Activated CD4-positive, alpha-beta T cell treated with anti-CD3 and anti-CD28 coated beads, Interleukin-2, Interleukin-6, amounts not matched to agents 100 ng/mL and 50 ng/mL, durations not matched to agents 16 hours and 8 hours (primary cell): ENCODE data around the gene SPATA13.
"Not testable (repeated sequence)": the region's sequence is repeated elsewhere in the genome, so short reads cannot be mapped to it uniquely, and the experiment has no call there.

Source experiments
- DNase-seq: peaks from one replicate; pipeline ENCODE4 v3.0.0-alpha.2; 2020

The SPATA13 gene

GRCh38 chr13:24202215-24202614 lies 41.7 kb downstream of the SPATA13 start:
- DNase-seq: no peak

DNA sequence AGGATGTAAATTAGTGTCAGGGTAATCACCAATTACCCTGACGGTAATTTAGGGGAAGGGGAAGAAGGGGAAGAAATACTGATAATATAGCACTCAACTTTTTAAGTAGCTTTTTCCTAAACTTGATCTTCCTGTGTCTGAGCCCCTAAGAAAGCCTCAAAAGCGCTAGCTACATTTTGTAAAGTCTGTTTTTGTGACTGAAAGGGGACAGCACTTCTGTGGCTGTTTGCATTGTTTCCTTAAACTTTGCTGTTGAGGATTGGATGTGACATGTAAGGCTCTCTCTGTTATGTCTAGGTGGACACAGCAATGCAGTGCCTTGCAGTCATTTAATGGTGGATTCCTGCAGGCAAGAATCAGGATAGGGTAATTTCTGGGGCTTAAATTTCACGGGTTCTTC lies 42.8 kb downstream of the SPATA13 start:
- no peak for DNase-seq

DNA sequence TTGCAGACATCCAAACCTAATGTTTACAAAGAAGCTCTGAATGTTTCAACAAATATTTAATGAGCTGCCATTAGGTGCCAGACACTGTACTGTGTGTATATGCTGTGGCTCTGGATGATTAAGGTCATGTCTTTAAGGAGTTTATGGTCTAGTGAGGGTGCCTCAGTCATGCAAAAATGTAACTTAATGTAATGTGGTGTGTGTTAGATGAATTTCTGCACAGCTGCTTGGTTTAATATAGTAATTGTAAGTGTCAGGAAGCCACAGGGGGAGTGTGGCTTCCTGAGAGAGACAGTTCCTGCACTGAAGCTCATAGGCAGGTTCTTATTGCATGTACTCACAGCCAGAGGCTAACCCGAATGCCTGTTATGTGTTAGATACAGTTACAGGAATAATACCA lies 43.3 kb downstream of the SPATA13 start:
- peak; percentile 54 for DNase-seq

- DNase-seq: not testable (repeated sequence)
Measured at GRCh38 chr13:24205076-24205475, 44.6 kb downstream of the SPATA13 start.

DNA sequence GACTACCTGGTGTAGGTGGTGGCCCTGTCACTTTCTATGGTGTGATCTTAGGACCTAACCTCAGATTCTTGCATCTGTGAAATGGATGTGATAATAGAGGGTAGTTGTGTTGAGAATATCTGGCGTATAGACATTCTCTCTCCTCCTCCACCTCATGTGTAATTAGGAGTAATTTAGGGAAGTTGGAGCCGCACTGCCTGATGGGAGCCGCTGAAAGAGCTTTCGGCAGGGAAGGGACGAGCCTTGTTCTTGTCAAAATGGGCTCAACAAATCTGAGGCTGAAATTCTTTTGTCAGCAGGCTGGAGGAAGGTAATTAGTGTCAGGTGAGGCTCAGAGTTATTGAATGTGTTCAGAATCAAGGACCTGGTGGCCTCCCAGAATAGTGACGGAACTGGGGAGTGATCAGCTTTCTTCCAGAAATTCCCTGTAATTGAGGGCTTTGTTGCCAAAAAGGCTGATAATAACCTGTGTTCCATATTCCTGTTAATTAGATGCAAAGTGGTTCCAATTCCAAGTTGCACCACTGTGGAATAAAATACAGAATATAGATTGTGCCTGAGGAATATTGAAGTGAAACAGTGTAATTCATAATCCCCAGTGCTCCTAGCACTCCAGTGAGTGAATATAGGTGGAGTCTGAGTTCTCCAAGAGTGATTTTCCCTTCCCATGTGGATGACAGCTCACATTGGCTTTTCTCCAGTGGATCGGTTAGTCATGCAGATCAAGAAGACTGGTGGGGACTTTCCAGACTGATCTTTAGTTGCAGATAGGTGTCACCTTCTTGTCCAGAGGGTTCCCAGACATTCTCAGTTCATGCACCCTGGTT lies 47.5 kb downstream of the SPATA13 start:
- DNase-seq: no peak

DNA sequence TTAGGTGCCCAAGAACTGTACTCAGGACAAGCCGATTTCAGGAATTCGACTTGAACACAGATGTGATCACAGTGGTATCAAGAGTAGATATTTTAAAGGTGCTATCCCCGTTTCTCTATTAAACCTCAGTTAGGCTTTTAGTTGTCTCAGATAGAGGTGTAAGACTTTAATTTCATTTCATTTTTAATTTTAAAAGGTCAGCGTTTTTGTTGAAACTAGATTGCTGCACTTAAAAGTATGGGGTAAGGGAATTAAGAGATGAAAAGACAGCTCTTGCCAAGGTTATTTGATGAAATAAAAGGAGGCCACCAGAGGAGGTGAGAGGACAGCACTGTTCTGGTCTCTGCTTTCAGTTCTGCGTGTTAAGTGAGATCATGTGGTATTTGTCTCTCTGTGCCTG lies 48.6 kb downstream of the SPATA13 start:
- no peak for DNase-seq

DNA sequence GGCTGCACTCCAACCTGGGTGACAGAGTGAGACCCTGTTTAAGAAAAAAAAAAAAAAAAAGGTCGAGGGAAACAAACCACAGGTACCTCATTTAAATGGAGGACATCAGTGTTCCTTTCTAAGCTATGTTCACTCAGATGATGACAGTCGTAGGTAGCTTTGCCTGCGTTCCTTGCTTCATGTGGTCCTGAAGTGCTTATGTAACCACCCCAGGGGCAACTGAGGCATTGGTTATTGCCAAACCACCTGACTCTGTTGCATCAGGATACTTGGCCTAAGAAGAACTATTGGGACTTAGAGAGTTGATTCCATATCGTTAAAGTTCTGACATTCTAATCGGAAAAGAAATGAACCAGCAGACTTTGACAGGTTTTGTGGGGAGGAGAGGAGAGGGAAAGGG lies 51.7 kb downstream of the SPATA13 start:
- no peak for DNase-seq

DNA sequence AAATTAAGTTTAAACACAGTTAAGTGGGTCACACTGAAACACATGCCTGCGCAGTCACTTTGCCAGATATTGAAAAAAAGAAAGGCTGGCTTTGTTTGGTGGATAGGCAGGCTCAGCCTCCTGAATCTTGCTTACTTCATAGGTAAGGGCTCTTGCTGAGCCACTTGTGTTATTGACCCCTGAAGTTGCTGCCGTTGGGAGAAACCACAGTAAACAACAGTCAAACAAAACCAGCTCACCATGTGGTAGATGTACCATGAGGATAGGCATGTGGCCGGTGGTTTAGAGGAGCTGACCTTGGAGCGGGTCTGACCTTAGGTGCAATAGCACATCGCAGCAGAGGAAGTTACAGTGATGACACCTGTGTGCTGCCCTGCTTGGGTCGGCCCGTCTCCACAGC lies 52.2 kb downstream of the SPATA13 start:
- DNase-seq: no peak

GRCh38 chr13:24213932-24214331 lies 53.4 kb downstream of the SPATA13 start:
- no peak for DNase-seq

GRCh38 chr13:24214528-24214927 lies 54.0 kb downstream of the SPATA13 start:
- DNase-seq: no peak

GRCh38 chr13:24215126-24215525 lies 54.6 kb downstream of the SPATA13 start:
- DNase-seq: no peak

DNA sequence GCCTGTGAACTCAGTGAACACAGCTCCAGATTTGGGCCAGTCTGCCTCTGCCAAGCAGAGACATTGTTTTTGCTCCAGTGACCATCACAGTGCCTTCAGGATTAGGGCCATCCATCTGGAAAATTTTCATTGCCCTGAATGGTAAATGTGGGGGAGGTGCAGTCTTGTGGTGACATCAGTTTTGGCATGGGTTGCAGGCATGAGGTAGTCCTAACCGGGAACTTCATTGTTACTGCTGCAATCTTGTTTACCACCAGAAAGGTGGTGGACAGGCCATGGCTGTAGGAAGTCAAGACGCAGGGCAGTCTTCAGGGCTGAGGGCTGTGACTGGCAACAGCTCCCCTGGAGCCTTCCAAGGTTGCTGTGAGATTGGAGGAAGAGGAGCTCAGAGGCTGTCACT lies 55.2 kb downstream of the SPATA13 start:
- DNase-seq: no peak

- DNase-seq: no peak
Measured at GRCh38 chr13:24216176-24216575, 55.7 kb downstream of the SPATA13 start.

DNA sequence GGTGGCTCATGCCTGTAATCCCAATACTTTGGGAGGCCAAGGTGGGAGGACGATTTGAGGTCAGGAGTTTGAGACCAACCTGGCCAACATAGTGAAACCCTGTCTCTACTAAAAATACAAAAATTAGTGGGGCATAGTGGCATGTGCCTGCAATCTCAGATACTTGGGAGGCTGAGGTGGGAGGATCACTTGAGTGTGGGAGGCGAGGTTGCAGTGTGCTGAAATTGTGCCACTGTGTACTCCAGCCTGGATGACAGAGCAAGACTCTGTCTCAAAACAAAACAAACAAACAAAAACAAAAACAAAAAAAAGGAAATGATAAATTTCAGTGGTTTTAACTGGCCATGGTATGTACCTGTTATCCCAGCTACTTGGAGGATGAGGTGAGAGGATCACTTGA lies 56.3 kb downstream of the SPATA13 start:
- DNase-seq: not testable (repeated sequence)

- peak; percentile 15 for DNase-seq
Measured at GRCh38 chr13:24217601-24218281, 57.2 kb downstream of the SPATA13 start.

DNA sequence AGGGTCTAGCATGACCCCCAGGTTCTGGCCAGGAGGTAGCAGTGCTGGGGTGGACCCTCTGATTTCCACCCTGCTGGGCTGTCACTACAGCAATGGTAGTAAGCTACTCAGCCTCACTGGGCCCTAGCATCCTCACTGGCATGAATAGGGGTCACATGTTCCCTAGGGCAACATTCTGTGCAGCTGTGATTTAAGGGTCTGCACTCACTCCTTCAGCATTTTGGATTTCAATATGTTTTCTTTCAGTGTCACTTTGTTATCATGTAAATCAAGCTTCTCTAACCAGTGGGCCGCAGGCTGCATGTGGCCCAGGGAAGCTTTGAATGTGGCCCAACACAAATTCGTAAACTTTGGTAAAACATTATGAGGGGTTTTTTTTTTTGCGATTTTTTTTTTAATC lies 57.8 kb downstream of the SPATA13 start:
- no peak for DNase-seq

GRCh38 chr13:24218977-24219376 lies 58.5 kb downstream of the SPATA13 start:
- DNase-seq: no peak

- peak; percentile 88 for DNase-seq
Measured at GRCh38 chr13:24220086-24220703, 59.7 kb downstream of the SPATA13 start.

GRCh38 chr13:24221007-24221406 lies 60.5 kb downstream of the SPATA13 start:
- no peak for DNase-seq

GRCh38 chr13:24222756-24223155 lies 62.2 kb downstream of the SPATA13 start:
- no peak for DNase-seq

- DNase-seq: no peak
Measured at GRCh38 chr13:24223341-24224231, 63.1 kb downstream of the SPATA13 start.

DNA sequence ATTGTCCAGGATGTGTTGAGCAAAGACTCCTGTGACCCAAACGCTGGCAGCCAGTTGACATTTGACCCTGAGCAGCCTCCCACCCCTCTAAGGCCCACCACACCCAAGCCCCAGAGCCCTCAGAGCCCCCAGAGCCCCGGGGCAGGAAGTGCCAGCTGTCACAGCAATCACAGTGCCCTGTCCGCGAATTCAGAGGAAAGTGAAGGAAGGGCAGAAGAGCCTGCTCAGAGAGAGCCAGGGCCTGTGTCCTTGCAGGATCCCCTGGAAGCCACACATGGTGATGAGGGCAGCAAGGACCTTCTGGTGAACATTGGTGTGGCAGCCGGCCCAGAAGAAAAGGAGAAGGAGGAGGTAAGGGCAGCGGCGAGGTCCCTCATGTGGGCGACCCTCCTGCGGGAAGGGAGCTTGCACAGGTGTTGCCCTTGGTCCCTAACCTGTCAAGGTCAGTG lies 63.7 kb downstream of the SPATA13 start:
- no peak for DNase-seq

DNA sequence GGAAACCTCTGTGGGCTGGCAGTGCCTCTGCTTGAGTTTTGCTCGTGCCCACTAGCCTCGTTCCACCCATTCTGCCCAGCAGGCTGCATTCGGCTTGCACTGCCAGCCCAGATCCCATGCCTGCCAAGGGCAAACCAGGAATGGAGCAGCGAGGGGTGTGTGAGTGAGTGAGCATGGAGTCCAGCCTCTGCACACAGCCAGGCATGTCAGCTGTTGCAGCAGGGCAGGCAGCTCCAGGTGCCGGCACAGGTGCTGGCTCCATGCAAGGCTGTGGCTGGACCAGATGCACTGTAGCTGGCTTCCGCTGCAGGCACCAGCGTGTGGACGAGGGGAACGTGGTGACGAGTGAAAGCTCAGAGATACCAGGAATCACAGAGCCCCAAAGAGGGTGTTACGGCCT lies 64.5 kb downstream of the SPATA13 start:
- no peak for DNase-seq
